T follicular helper cell (primary cell): Measurements from ENCODE around the gene FNDC1.
A peak's percentile ranks its signal among the peaks of the same experiment; 100 is the strongest.
"Not testable (repeated sequence)": the region's sequence is repeated elsewhere in the genome, so short reads cannot be mapped to it uniquely, and the experiment has no call there.

Experiments
- DNase-seq: peaks from one replicate; pipeline ENCODE4 v3.0.0-alpha.2; 2020; ENCODE audit warnings: low read depth
- total RNA-seq, 2 experiments: gene quantifications; one replicate each; lab custom pipeline; 2026; lab: John Stamatoyannopoulos, UW

FNDC1 gene
- total RNA-seq, result 0 to 0.04 reads per million in 2 experiments

- peak; percentile 36 for DNase-seq
These were observed at the start of gene FNDC1 for GRCh38 chr6:159169193-159169555. Gene FNDC1, plus strand, starts transcription at chr6:159169400. Its CDS starts 197 bp downstream, at chr6:159169597.

- no peak for DNase-seq
These were observed 49.4 kb upstream of the FNDC1 start for GRCh38 chr6:159119791-159120190.

- DNase-seq, result no peak
These were observed 47.7 kb upstream of the FNDC1 start for GRCh38 chr6:159121486-159121885.

GRCh38 chr6:159122453-159122852, 46.7 kb upstream of the FNDC1 start:
- no peak for DNase-seq

- DNase-seq, result not testable (repeated sequence)
These were observed 45.4 kb upstream of the FNDC1 start for GRCh38 chr6:159123831-159124230.

GRCh38 chr6:159125014-159125609, 44.1 kb upstream of the FNDC1 start:
- DNase-seq, result no peak

GRCh38 chr6:159125951-159126352, 43.2 kb upstream of the FNDC1 start:
- no peak for DNase-seq

- no peak for DNase-seq
These were observed 42.6 kb upstream of the FNDC1 start for GRCh38 chr6:159126590-159126989.

GRCh38 chr6:159127701-159128100, 41.5 kb upstream of the FNDC1 start:
- DNase-seq, result no peak

GRCh38 chr6:159128978-159129377, 40.2 kb upstream of the FNDC1 start:
- no peak for DNase-seq

- DNase-seq, result no peak
These were observed 38.4 kb upstream of the FNDC1 start for GRCh38 chr6:159130846-159131245.

GRCh38 chr6:159131709-159132108, 37.5 kb upstream of the FNDC1 start:
- no peak for DNase-seq

- no peak for DNase-seq
These were observed 36.5 kb upstream of the FNDC1 start for GRCh38 chr6:159132664-159133063.

GRCh38 chr6:159134701-159135364, 34.4 kb upstream of the FNDC1 start:
- peak; percentile 64 for DNase-seq

GRCh38 chr6:159137676-159138075, 31.5 kb upstream of the FNDC1 start:
- no peak for DNase-seq

GRCh38 chr6:159142531-159142930, 26.7 kb upstream of the FNDC1 start:
- no peak for DNase-seq

GRCh38 chr6:159148641-159149040, 20.6 kb upstream of the FNDC1 start:
- DNase-seq, result no peak

- no peak for DNase-seq
These were observed 19.6 kb upstream of the FNDC1 start for GRCh38 chr6:159149641-159150040.

- no peak for DNase-seq
These were observed 17.8 kb upstream of the FNDC1 start for GRCh38 chr6:159151266-159151855.

- no peak for DNase-seq
These were observed 17.2 kb upstream of the FNDC1 start for GRCh38 chr6:159152041-159152440.

GRCh38 chr6:159152782-159153181, 16.4 kb upstream of the FNDC1 start:
- no peak for DNase-seq

GRCh38 chr6:159155679-159156078, 13.5 kb upstream of the FNDC1 start:
- no peak for DNase-seq

- DNase-seq, result no peak
These were observed 13.1 kb upstream of the FNDC1 start for GRCh38 chr6:159156089-159156488.
